DOHH2 (cell line): ENCODE measurements around the gene SHISA7.

Experiments
- H3F3A ChIP-seq: fragments of 200-600 bp; sonication (generic), shearing (Covaris generic); 2 replicates; pipeline ENCODE4 v1.6.0; 2016; ENCODE audit warnings: antibody characterized with exemption, mild to moderate bottlenecking; ENCODE audit not compliant: control insufficient read depth, insufficient read depth
- H3K27ac ChIP-seq: fragments of 200-600 bp; sonication (generic); 2 replicates; pipeline ENCODE4 v1.5.1; 2014; ENCODE audit warnings: low read depth, mild to moderate bottlenecking, low read length, moderate library complexity
- H3K27me3 ChIP-seq: fragments of 200-600 bp; sonication (generic); 2 replicates; pipeline ENCODE4 v1.6.1; 2014; ENCODE audit warnings: mild to moderate bottlenecking, low read length, mixed read lengths; ENCODE audit not compliant: control insufficient read depth
- H3K36me3 ChIP-seq: fragments of 200-600 bp; sonication (generic); 2 replicates; pipeline ENCODE4 v1.6.1; 2014; ENCODE audit warnings: mild to moderate bottlenecking, low read length, moderate library complexity, mixed read lengths; ENCODE audit not compliant: control insufficient read depth
- H3K4me1 ChIP-seq: fragments of 200-600 bp; sonication (generic); 2 replicates; pipeline ENCODE4 v1.6.1; 2014; ENCODE audit warnings: mild to moderate bottlenecking, low read length, mixed read lengths; ENCODE audit not compliant: control insufficient read depth
- H3K4me2 ChIP-seq: fragments of 200-600 bp; sonication (generic); 2 replicates; pipeline ENCODE4 v1.6.0; 2014; ENCODE audit warnings: mild to moderate bottlenecking, low read length, moderate library complexity
- H3K4me3 ChIP-seq: fragments of 200-600 bp; sonication (generic); 2 replicates; pipeline ENCODE4 v1.5.1; 2014; ENCODE audit warnings: mild to moderate bottlenecking, low read length, mixed read lengths
- H3K79me2 ChIP-seq: fragments of 200-600 bp; sonication (generic); 2 replicates; pipeline ENCODE4 v1.6.1; 2014; ENCODE audit warnings: mild to moderate bottlenecking, low read length, mixed read lengths; ENCODE audit not compliant: control insufficient read depth
- H3K9me2 ChIP-seq: fragments of 200-600 bp; sonication (generic); replicated peaks from 2 replicates; pipeline ENCODE4 v1.6.1; 2014; ENCODE audit warnings: mild to moderate bottlenecking, low read length, mixed read lengths; ENCODE audit not compliant: control insufficient read depth
- H3K9me3 ChIP-seq: fragments of 200-600 bp; sonication (generic); 2 replicates; pipeline ENCODE4 v1.6.1; 2014; ENCODE audit warnings: antibody characterized with exemption, low read length, mixed read lengths; ENCODE audit not compliant: control insufficient read depth, insufficient read depth
- H4K20me1 ChIP-seq: fragments of 200-600 bp; sonication (generic); 2 replicates; pipeline ENCODE4 v1.6.0; 2014; ENCODE audit warnings: low read depth, mild to moderate bottlenecking, antibody characterized with exemption, low read length, moderate library complexity; ENCODE audit not compliant: control insufficient read depth, insufficient read depth
- CTCF ChIP-seq: fragments of 200-600 bp; sonication (generic); IDR thresholded peaks from one replicate; pipeline ENCODE4 v1.5.1; 2014; ENCODE audit warnings: antibody characterized with exemption, mild to moderate bottlenecking, low read depth, low read length; ENCODE audit not compliant: poor library complexity, severe bottlenecking
- EZH2phosphoT487 ChIP-seq: fragments of 200-600 bp; sonication (generic); IDR thresholded peaks from 2 replicates; pipeline ENCODE4 v1.6.1; 2017; ENCODE audit warnings: borderline replicate concordance, mild to moderate bottlenecking, antibody characterized with exemption, low read length, moderate library complexity, mixed read lengths

The SHISA7 gene

GRCh38 chr19:55446060-55446459 is 3.0 kb upstream of the SHISA7 start:
- H3K27ac ChIP-seq = no peak overlapping the region
- no peaks in the 10 kb centered on the region for H3K79me2 ChIP-seq
- H3K27me3 ChIP-seq = peaks cover 26% of the 10 kb centered on the region
- no peaks in the 10 kb centered on the region for H4K20me1 ChIP-seq
- H3K4me2 ChIP-seq = no peak overlapping the region
- H3K9me2 ChIP-seq = no peaks in the 10 kb centered on the region
- H3F3A ChIP-seq = peaks cover 5% of the 10 kb centered on the region; the same call in 1 of the 2 replicates
- no peak for TF ChIP-seq CTCF
- no peaks in the 10 kb centered on the region for H3K9me3 ChIP-seq
- no peak overlapping the region for H3K4me3 ChIP-seq
- no peaks in the 10 kb centered on the region for H3K36me3 ChIP-seq
- H3K4me1 ChIP-seq = peaks cover 8% of the 10 kb centered on the region

- H3K4me1 ChIP-seq = peaks cover 15% of the 10 kb centered on the region
- no peak overlapping the region for H3K4me3 ChIP-seq
- no peaks in the 10 kb centered on the region for H3K79me2 ChIP-seq
- H3K9me2 ChIP-seq = no peaks in the 10 kb centered on the region
- TF ChIP-seq CTCF (no peak), EZH2phosphoT487 (no peak)
- H3K4me2 ChIP-seq = no peak overlapping the region
- H3K27ac ChIP-seq = no peak overlapping the region
- H3F3A ChIP-seq = peaks cover 5% of the 10 kb centered on the region; the same call in 1 of the 2 replicates
- peaks cover 32% of the 10 kb centered on the region for H3K27me3 ChIP-seq
- H3K9me3 ChIP-seq = no peaks in the 10 kb centered on the region
- H4K20me1 ChIP-seq = no peaks in the 10 kb centered on the region; the same call in 1 of the 2 replicates
- H3K36me3 ChIP-seq = no peaks in the 10 kb centered on the region
Observed at GRCh38 chr19:55444646-55445045, 1.5 kb upstream of the SHISA7 start.

GRCh38 chr19:55443824-55444480 is 852 bp upstream of the SHISA7 start:
- Histone ChIP-seq H3K27ac (no peak overlapping the region), H3K4me2 (no peak overlapping the region), H3K79me2 (no peaks in the 10 kb centered on the region), H3K4me3 (no peak overlapping the region), H3K9me3 (no peaks in the 10 kb centered on the region), H3K9me2 (no peaks in the 10 kb centered on the region), H3K4me1 (peaks cover 15% of the 10 kb centered on the region), H3K27me3 (peaks cover 32% of the 10 kb centered on the region), H3K36me3 (no peaks in the 10 kb centered on the region), H3F3A (peaks cover 5% of the 10 kb centered on the region; the same call in 1 of the 2 replicates), H4K20me1 (no peaks in the 10 kb centered on the region; the same call in 1 of the 2 replicates)
- TF ChIP-seq EZH2phosphoT487 (no peak), CTCF (no peak)
